ENCODE results near the gene GAPVD1. TPM values are rescaled to one million over a fixed set of nuclear protein-coding genes. Genes with fewer than 3 reads are reported as not detected.

GAPVD1 gene
- total and polyA plus RNA-seq, 2 of the 13 experiments (the other 11 are each of a cell fraction or from before 2014, with no cell fraction given) = 11.1 to 33.2 TPM

DNA sequence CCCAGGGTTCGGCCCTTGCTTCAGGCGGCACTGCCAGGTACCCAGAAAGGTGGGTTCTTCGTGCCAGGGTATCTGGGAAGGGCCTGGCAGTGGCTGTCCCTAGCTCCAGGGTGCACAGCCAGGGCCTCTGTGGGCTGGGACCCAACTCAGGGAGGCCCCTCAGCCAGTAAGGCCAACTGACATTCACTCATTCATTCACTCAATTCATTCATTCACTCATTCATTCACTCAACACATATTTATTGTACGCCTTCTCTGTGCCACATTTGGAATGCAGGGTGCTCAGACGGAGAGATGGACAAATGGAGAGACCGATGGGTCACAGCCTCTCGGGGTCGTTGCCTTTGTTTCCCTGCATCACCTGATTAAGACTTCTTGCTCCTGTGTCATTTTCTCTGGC lies 154.9 kb downstream of the GAPVD1 start:
- no peak for ATAC-seq
- in situ Hi-C loops (cut with HindIII; ENCODE audit: extremely low pct_ligation_motif_present, low pct_unique_long_range_greater_than_20kb) (no loop called here), intact Hi-C loops (cut with micrococcal nuclease; ENCODE audit: unreplicated experiment) (no loop called here)
- H4K20me1 ChIP-seq (ENCODE audit: insufficient read depth, low read length) = no peaks in the 10 kb centered on the region
- no peak for DNase-seq (ENCODE audit: low spot score)
- no peak overlapping the region for H3K4me3 ChIP-seq (replicated peaks in 1 of 3; ENCODE audit: insufficient read depth in 1 of 3, low read depth in 2 of 3, low read length in 3 of 3)
- H3K4me2 ChIP-seq (ENCODE audit: low read depth, low read length) = no peak overlapping the region
- H3K27ac ChIP-seq (ENCODE audit: extremely low read length, insufficient read depth, low read length) = no peak overlapping the region
- CTCF ChIA-PET (ENCODE audit: low intra/inter-chr PET ratio, low total read pairs) = no interaction called here
- POLR2A ChIA-PET = interaction anchor here (0.6 kb wide), 1 partner anchor 156 kb away, joined by 3 read pairs; no protein-coding TSS in a partner anchor
- peaks cover 0 to 8% of the 10 kb centered on the region in 2 experiments; a peak in 1 of 5 replicates for H3K27me3 ChIP-seq (ENCODE audit: control insufficient read depth in 1 of 2, insufficient read depth in 2 of 2, low read length in 2 of 2)
- H3K36me3 ChIP-seq (replicated peaks in 1 of 2; ENCODE audit: control insufficient read depth in 1 of 2, insufficient read depth in 2 of 2, low read length in 2 of 2) = no peaks in the 10 kb centered on the region
- H2AFZ ChIP-seq (ENCODE audit: low read length) = no peak overlapping the region
- H3K79me2 ChIP-seq (ENCODE audit: insufficient read depth, low read length) = no peaks in the 10 kb centered on the region
- H3K9ac ChIP-seq (ENCODE audit: insufficient read depth, low read depth, low read length) = no peak overlapping the region
- no peak for FAIRE-seq
- H3K9me3 ChIP-seq (ENCODE audit: low read length) = no peaks in the 10 kb centered on the region
- WGBS (ENCODE audit: low lambda C conversion rate) = 88% methylated on average over 7 of the region's 8 CpGs
- H3K4me1 ChIP-seq (ENCODE audit: insufficient read depth, low read length) = peaks cover 13% of the 10 kb centered on the region
- BruUV-seq (replicated peaks) = no TSS peak
- no peak for TF ChIP-seq NFYB (CRISPR knock-in tag; IDR thresholded peaks at IDR 0.05)
- TF ChIP-seq, protein P1, sequence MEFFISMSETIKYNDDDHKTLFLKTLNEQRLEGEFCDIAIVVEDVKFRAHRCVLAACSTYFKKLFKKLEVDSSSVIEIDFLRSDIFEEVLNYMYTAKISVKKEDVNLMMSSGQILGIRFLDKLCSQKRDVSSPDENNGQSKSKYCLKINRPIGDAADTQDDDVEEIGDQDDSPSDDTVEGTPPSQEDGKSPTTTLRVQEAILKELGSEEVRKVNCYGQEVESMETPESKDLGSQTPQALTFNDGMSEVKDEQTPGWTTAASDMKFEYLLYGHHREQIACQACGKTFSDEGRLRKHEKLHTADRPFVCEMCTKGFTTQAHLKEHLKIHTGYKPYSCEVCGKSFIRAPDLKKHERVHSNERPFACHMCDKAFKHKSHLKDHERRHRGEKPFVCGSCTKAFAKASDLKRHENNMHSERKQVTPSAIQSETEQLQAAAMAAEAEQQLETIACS (CRISPR knock-in tag; IDR thresholded peaks at IDR 0.05) = no peak
- TF ChIP-seq ZBTB3 (CRISPR knock-in tag; IDR thresholded peaks at IDR 0.05; ENCODE audit: borderline replicate concordance, low read depth) = no peak
- 0 out of 2 replicates have a peak, but pooled peaks have one; percentile 61 for TF ChIP-seq ZNF24 (IDR thresholded peaks at IDR 0.05)

Small RNA genes within 50 kb of the gene (small RNA-seq; reads per million reads assigned to genes)
- gene AL354710.1 (ENCODE audit: insufficient read depth in 2 of 3, insufficient read length in 3 of 3, low read depth in 2 of 3, low replicate concordance in 1 of 3) = 0 reads per million in 3 experiments
- 0 to 0.33 (median 0) reads per million in 3 experiments for gene RNU6-1020P (ENCODE audit: insufficient read depth in 2 of 3, insufficient read length in 3 of 3, low read depth in 2 of 3, low replicate concordance in 1 of 3)

Other genes starting within 250 kb of the GAPVD1 start
- 8.4 and 10.3 TPM in 2 replicates for gene SCAI, start 118.3 kb upstream of the GAPVD1 start, total RNA-seq (2016; rRNA removed; fragmentation: Illumina TruSeq; extraction: Trizol)
- 3.7 and 4.4 TPM in 2 replicates for gene SCAI, start 118.3 kb upstream of the GAPVD1 start, polyA plus RNA-seq (2011; rRNA removed)
- gene PPP6C, start 72.0 kb upstream of the GAPVD1 start, total RNA-seq (2016; rRNA removed; fragmentation: Illumina TruSeq; extraction: Trizol) = 20.9 and 32.7 TPM in 2 replicates
- gene PPP6C, start 72.0 kb upstream of the GAPVD1 start, polyA plus RNA-seq (2011; rRNA removed) = 13.0 and 18.5 TPM in 2 replicates
- gene RABEPK, start 61.3 kb upstream of the GAPVD1 start, total RNA-seq (2016; rRNA removed; fragmentation: Illumina TruSeq; extraction: Trizol) = 90.0 and 103 TPM in 2 replicates
- 61.1 and 75.5 TPM in 2 replicates for gene RABEPK, start 61.3 kb upstream of the GAPVD1 start, polyA plus RNA-seq (2011; rRNA removed)
- 170 and 201 TPM in 2 replicates for gene HSPA5, start 20.5 kb upstream of the GAPVD1 start, total RNA-seq (2016; rRNA removed; fragmentation: Illumina TruSeq; extraction: Trizol)
- gene HSPA5, start 20.5 kb upstream of the GAPVD1 start, polyA plus RNA-seq (2011; rRNA removed) = 187 and 206 TPM in 2 replicates